Sigmoid colon (tissue), 7 donors: ENCODE results near the gene SKAP1. TPM values are rescaled to one million over a fixed set of nuclear protein-coding genes. Genes with fewer than 3 reads are reported as not detected.
"Not testable (repeated sequence)": the region's sequence is repeated elsewhere in the genome, so short reads cannot be mapped to it uniquely, and the experiment has no call there.

Source experiments
- DNase-seq: peaks from one replicate; pipeline ENCODE4 v3.0.0-alpha.2; 2019
- H3K27ac ChIP-seq, 4 donors: fragments of 200-600 bp; sonication (generic); one replicate each; pipeline ENCODE4 v1.5.1; 2016 to 2019; ENCODE audit warnings: mild to moderate bottlenecking in 1 of 4
- H3K27me3 ChIP-seq, 3 donors: fragments of 200-600 bp; sonication (generic); one replicate each; pipeline ENCODE4 v1.5.1; 2019; ENCODE audit warnings: mild to moderate bottlenecking in 1 of 3
- H3K36me3 ChIP-seq, 4 donors: fragments of 200-600 bp; sonication (generic); one replicate each; pipeline ENCODE4 v1.5.1; 2016 to 2019
- H3K4me1 ChIP-seq, 4 donors: fragments of 200-600 bp; sonication (generic); one replicate each; pipeline ENCODE4 v1.5.1; 2017 to 2019
- H3K4me3 ChIP-seq, 4 donors: fragments of 200-600 bp; sonication (generic); one replicate each; pipeline ENCODE4 v1.5.1; 2017 to 2019; ENCODE audit warnings: mild to moderate bottlenecking in 2 of 4, moderate library complexity in 1 of 4
- H3K9me3 ChIP-seq, 4 donors: fragments of 200-600 bp in 3 of 4; sonication (generic) in 3 of 4; one replicate each; pipeline versions ENCODE4 v1.5.1 to v1.6.1; 2013 to 2019
- EP300 ChIP-seq, 4 donors: sonication (generic); formaldehyde crosslinking; IDR thresholded peaks; one replicate each; pipeline ENCODE4 v1.6.1; 2017; ENCODE audit warnings: antibody characterized with exemption in 4 of 4
- POLR2A ChIP-seq, 2 donors: fragments of 450-650 bp; IDR thresholded peaks; one replicate each; pipeline ENCODE4 v1.6.1; 2016; ENCODE audit warnings: antibody characterized with exemption in 2 of 2, mild to moderate bottlenecking in 2 of 2, moderate library complexity in 2 of 2
- POLR2AphosphoS5 ChIP-seq, 4 donors: sonication (generic); formaldehyde crosslinking; IDR thresholded peaks; one replicate each; pipeline ENCODE4 v1.6.1; 2017; ENCODE audit warnings: antibody characterized with exemption in 4 of 4
- WGBS, 2 donors: extraction: QIAGEN DNeasy Blood & Tissue Kit; methylation state at CpG; one replicate each; pipeline ENCODE4 v1.1.7; 2013; 5-methylcytosine and 5-hydroxymethylcytosine counted together
- intact Hi-C: fragments of 100-400 bp; cut with DNase I; formaldehyde crosslinking; loops from one replicate; pipeline ENCODE4 v1.15.1; 2023
- polyA plus RNA-seq, 3 donors: library from polyadenylated mRNA; stranded (reverse); fragments of 200-250 nt; gene quantifications; one replicate each; pipeline ENCODE4 v1.2.3, GENCODE V29; 2013
- total RNA-seq, 4 donors: library from RNA; depleted of rRNA; stranded (reverse); fragments of >200 nt; gene quantifications; one replicate each; pipeline ENCODE4 v1.1.0, GENCODE V29; 2016
- TF ChIP-seq, protein P1 (sequence below), 4 experiments: fragments of 450-650 bp in 3 of 4; fragments of 200-600 bp in 1 of 4; IDR thresholded peaks; one replicate each; pipeline ENCODE4 v1.5.1; 2016 to 2019; ENCODE audit warnings: antibody characterized with exemption in 4 of 4, mild to moderate bottlenecking in 3 of 4, moderate library complexity in 2 of 4
- donor health status: healthy with polysubstance abuse.
- donor health status: Bipolar disorder and iron deficiency.
- donor health status: healthy.

The SKAP1 gene
- total and polyA plus RNA-seq, 7 donors, result 0.36 to 10.3 (median 1.4) TPM; not detected in 1

DNA sequence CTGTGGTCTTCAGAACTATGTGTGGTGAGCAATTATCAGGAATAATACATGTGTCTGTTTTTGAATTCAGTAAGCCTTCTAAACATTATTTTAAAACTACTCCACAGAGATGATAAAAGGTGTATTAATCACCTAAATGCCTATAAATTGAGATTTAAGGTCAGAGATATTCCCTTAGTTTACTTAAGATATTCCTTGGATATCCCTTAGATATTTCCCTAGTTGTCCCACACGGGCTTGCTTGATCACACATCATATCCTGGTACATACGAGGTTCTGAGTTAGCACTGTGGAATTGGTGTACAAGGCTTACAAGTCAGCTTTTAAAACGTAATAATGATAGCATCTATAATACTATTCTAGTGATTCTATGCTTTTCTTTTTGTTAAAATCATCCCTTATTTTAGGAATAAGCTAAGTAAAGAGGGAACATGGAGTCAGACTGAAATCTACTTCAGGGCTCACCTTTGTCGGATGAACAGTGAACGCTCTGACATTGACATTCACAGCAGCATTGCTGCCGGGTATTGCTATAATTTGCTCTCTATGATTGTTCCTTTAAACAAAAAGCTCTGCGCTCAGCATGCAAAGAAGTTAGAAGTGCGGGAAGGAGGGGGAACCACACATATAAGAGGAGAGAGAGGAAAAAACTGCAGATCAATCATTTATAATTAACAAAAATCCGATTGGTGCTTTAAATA, 136.5 kb downstream of the SKAP1 start:
- Histone ChIP-seq H3K4me1 (no peaks in the 10 kb centered on the region), H3K4me3 (no peak overlapping the region), H3K27me3 (peaks cover 0 to 64% (median 14%) of the 10 kb centered on the region in 3 donors), H3K27ac (no peak overlapping the region), H3K9me3 (no peaks in the 10 kb centered on the region), H3K36me3 (no peaks in the 10 kb centered on the region)
- 83 to 84% methylated on average over 9 of the region's 9 CpGs for whole genome bisulfite sequencing, 2 donors
- intact Hi-C loops, result no loop called here
- TF ChIP-seq, protein P1, sequence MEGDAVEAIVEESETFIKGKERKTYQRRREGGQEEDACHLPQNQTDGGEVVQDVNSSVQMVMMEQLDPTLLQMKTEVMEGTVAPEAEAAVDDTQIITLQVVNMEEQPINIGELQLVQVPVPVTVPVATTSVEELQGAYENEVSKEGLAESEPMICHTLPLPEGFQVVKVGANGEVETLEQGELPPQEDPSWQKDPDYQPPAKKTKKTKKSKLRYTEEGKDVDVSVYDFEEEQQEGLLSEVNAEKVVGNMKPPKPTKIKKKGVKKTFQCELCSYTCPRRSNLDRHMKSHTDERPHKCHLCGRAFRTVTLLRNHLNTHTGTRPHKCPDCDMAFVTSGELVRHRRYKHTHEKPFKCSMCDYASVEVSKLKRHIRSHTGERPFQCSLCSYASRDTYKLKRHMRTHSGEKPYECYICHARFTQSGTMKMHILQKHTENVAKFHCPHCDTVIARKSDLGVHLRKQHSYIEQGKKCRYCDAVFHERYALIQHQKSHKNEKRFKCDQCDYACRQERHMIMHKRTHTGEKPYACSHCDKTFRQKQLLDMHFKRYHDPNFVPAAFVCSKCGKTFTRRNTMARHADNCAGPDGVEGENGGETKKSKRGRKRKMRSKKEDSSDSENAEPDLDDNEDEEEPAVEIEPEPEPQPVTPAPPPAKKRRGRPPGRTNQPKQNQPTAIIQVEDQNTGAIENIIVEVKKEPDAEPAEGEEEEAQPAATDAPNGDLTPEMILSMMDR (IDR thresholded peaks at IDR 0.05), result no peak
- no peak for TF ChIP-seq EP300 (IDR thresholded peaks at IDR 0.05)
- TF ChIP-seq POLR2A (IDR thresholded peaks at IDR 0.05), result no peak
- TF ChIP-seq POLR2AphosphoS5 (IDR thresholded peaks at IDR 0.05), result no peak
- no peak for DNase-seq

GRCh38 chr17:48290378-48290777, 139.6 kb downstream of the SKAP1 start:
- H3K4me3 ChIP-seq, result no peak overlapping the region
- no peaks in the 10 kb centered on the region for H3K9me3 ChIP-seq
- DNase-seq, result no peak
- no peak overlapping the region for H3K27ac ChIP-seq
- TF ChIP-seq POLR2AphosphoS5 (IDR thresholded peaks at IDR 0.05), result no peak
- TF ChIP-seq EP300 (IDR thresholded peaks at IDR 0.05), result no peak
- no peak for TF ChIP-seq POLR2A (IDR thresholded peaks at IDR 0.05)
- TF ChIP-seq, protein P1 (IDR thresholded peaks at IDR 0.05), result no peak
- no peaks in the 10 kb centered on the region for H3K36me3 ChIP-seq
- H3K27me3 ChIP-seq, result peaks cover 0 to 72% (median 14%) of the 10 kb centered on the region in 3 donors
- intact Hi-C loops, result no loop called here
- WGBS, 2 donors, result 10 to 51% methylated on average over 2 of the region's 2 CpGs
- no peaks in the 10 kb centered on the region for H3K4me1 ChIP-seq

- H3K27ac ChIP-seq, H3K4me1 ChIP-seq, intact Hi-C loops, DNase-seq, H3K9me3 ChIP-seq, H3K4me3 ChIP-seq, H3K36me3 ChIP-seq: not testable (repeated sequence)
- WGBS, 2 donors, result 94 to 96% methylated on average over 9 of the region's 9 CpGs
- peaks cover 0 to 57% (median 9%) of the 10 kb centered on the region in 3 donors for H3K27me3 ChIP-seq
These were observed 143.1 kb downstream of the SKAP1 start for GRCh38 chr17:48286917-48287316.

DNA sequence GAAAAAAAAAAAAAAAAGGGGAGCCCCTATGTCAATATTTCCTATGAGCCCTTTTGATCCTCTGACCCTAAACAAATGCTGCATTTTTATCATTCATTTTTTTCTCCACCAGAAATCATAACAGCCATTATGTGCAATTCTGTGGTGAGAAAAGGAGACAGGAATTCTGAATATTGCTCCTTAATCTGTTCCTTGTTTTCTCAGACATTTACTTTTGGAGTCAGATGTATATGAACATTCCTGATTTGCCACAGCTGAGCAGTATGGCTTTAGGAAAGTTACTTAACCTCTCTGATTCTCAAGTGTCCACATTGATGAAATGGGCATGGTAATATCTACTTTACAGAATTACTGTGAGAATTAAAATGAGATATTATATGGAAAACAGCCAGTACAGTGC, 144.4 kb downstream of the SKAP1 start:
- H3K4me1 ChIP-seq, result no peaks in the 10 kb centered on the region
- DNase-seq, result no peak
- H3K36me3 ChIP-seq, result no peaks in the 10 kb centered on the region
- H3K27ac ChIP-seq, result no peak overlapping the region
- intact Hi-C loops, result no loop called here
- H3K27me3 ChIP-seq, result peaks cover 0 to 44% (median under 1%) of the 10 kb centered on the region in 3 donors
- no peaks in the 10 kb centered on the region for H3K9me3 ChIP-seq
- H3K4me3 ChIP-seq, result no peak overlapping the region
- TF ChIP-seq, protein P1 (IDR thresholded peaks at IDR 0.05), result no peak
- TF ChIP-seq EP300 (IDR thresholded peaks at IDR 0.05), result no peak
- no peak for TF ChIP-seq POLR2AphosphoS5 (IDR thresholded peaks at IDR 0.05)
- no peak for TF ChIP-seq POLR2A (IDR thresholded peaks at IDR 0.05)

- TF ChIP-seq POLR2A (IDR thresholded peaks at IDR 0.05), result no peak
- no peak for TF ChIP-seq EP300 (IDR thresholded peaks at IDR 0.05)
- no peak for TF ChIP-seq POLR2AphosphoS5 (IDR thresholded peaks at IDR 0.05)
- Histone ChIP-seq H3K9me3 (no peaks in the 10 kb centered on the region), H3K27me3 (peaks cover 0 to 43% (median 0%) of the 10 kb centered on the region in 3 donors), H3K36me3 (no peaks in the 10 kb centered on the region), H3K4me1 (no peaks in the 10 kb centered on the region), H3K4me3 (no peak overlapping the region), H3K27ac (no peak overlapping the region)
- WGBS, 2 donors, result 75 to 77% methylated on average over 1 of the region's 1 CpG
- intact Hi-C loops, result no loop called here
- DNase-seq, result no peak
These were observed 146.1 kb downstream of the SKAP1 start for GRCh38 chr17:48283907-48284306.

DNA sequence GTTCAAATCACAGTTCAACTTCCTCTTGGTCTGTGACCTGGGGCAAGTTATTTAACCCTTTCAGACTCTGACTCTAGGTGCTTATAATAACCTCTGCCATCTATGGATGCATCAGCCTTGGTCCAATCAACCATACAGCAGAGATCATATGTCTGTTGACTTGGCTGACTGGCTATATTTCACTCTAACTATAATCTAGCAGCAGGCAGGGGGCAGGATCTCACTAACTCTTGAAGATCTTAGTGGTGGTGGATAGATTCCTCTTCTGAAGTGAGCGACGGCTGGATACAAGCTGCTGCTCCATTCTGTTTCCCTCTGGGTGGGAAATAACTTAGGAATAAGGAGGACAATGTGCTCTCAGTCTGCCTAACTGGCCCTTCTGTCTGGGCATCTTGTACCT, 146.6 kb downstream of the SKAP1 start:
- Histone ChIP-seq H3K4me1 (no peaks in the 10 kb centered on the region), H3K27me3 (peaks cover 0 to 39% (median 0%) of the 10 kb centered on the region in 3 donors), H3K36me3 (no peaks in the 10 kb centered on the region), H3K4me3 (no peak overlapping the region), H3K9me3 (no peaks in the 10 kb centered on the region), H3K27ac (no peak overlapping the region)
- WGBS, 2 donors, result 86 to 93% methylated on average over 2 of the region's 2 CpGs
- DNase-seq, result no peak
- no peak for TF ChIP-seq POLR2AphosphoS5 (IDR thresholded peaks at IDR 0.05)
- no peak for TF ChIP-seq POLR2A (IDR thresholded peaks at IDR 0.05)
- no peak for TF ChIP-seq EP300 (IDR thresholded peaks at IDR 0.05)
- TF ChIP-seq, protein P1 (IDR thresholded peaks at IDR 0.05), result no peak
- intact Hi-C loops, result no loop called here
